Measurements from ENCODE around the gene AFF1.
"Not testable (repeated sequence)": the region's sequence is repeated elsewhere in the genome, so short reads cannot be mapped to it uniquely, and the experiment has no call there.

AFF1 gene

GRCh38 chr4:87058356-87059073 is 123.7 kb downstream of the AFF1 start:
- no peak for DNase-seq

- no peak for DNase-seq
Observed at GRCh38 chr4:87060957-87061356, 126.1 kb downstream of the AFF1 start.

- no peak for DNase-seq
Observed at GRCh38 chr4:87065021-87065420, 130.2 kb downstream of the AFF1 start.

- DNase-seq, result no peak
Observed at GRCh38 chr4:87066403-87067123, 131.8 kb downstream of the AFF1 start.

- no peak for DNase-seq
Observed at GRCh38 chr4:87067124-87067885, 132.5 kb downstream of the AFF1 start.

- DNase-seq, result no peak
Observed at GRCh38 chr4:87068583-87069021, 133.8 kb downstream of the AFF1 start.

- no peak for DNase-seq
Observed at GRCh38 chr4:87069037-87069742, 134.4 kb downstream of the AFF1 start.

GRCh38 chr4:87071401-87071800 is 136.6 kb downstream of the AFF1 start:
- DNase-seq, result no peak

GRCh38 chr4:87072545-87072944 is 137.7 kb downstream of the AFF1 start:
- not testable (repeated sequence) for DNase-seq

GRCh38 chr4:87073199-87074120 is 138.6 kb downstream of the AFF1 start:
- DNase-seq, result peak; percentile 21

GRCh38 chr4:87074121-87074488 is 139.3 kb downstream of the AFF1 start:
- DNase-seq, result no peak

GRCh38 chr4:87075876-87076275 is 141.1 kb downstream of the AFF1 start:
- peak; percentile 44 for DNase-seq

GRCh38 chr4:87076690-87077358 is 142.0 kb downstream of the AFF1 start:
- DNase-seq, result no peak

- DNase-seq, result no peak
Observed at GRCh38 chr4:87077914-87078585, 143.2 kb downstream of the AFF1 start.

- DNase-seq, result no peak
Observed at GRCh38 chr4:87078987-87079486, 144.2 kb downstream of the AFF1 start.

GRCh38 chr4:87079967-87080366 is 145.2 kb downstream of the AFF1 start:
- peak; percentile 43 for DNase-seq

- no peak for DNase-seq
Observed at GRCh38 chr4:87080462-87080861, 145.7 kb downstream of the AFF1 start.

GRCh38 chr4:87081826-87082225 is 147.0 kb downstream of the AFF1 start:
- DNase-seq, result no peak

- DNase-seq, result not testable (repeated sequence)
Observed at GRCh38 chr4:87085732-87086131, 150.9 kb downstream of the AFF1 start.

GRCh38 chr4:87086143-87086805 is 151.5 kb downstream of the AFF1 start:
- no peak for DNase-seq

Data from OCI-M1 (cell line).